ENCODE results near the gene THEMIS.
"Not testable (repeated sequence)": the region's sequence is repeated elsewhere in the genome, so short reads cannot be mapped to it uniquely, and the experiment has no call there.

DNA sequence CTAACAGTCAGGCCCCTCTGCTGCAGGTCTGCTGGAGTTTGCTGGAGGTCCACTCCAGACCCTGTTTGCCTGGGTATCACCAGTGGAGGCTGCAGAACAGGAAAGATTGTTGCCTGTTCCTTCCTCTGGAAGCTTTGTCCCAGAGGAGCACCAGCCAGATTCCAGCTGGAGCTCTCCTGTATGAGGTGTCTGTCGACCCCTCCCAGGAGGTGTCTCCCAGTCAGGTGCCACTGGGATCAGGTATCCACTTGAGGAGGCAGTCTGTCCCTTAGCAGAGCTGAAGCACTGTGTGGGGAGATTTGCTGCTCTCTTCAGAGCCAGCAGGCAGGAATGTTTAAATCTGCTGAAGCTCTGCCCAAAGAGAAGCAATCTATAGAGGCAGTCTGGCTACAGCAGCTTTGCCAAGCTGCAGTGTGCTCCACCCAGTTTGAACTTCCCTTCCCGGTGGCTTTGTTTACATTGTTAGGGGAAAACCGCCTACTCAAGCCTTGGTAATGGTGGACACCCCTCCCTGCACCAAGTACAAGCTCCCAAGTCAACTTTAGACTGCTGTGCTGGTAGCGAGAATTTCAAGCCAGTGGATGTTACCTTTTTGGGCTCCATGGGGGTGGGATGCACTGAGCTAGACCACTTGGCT, 119.1 kb downstream of the THEMIS start:
- TF ChIP-seq, protein P1, sequence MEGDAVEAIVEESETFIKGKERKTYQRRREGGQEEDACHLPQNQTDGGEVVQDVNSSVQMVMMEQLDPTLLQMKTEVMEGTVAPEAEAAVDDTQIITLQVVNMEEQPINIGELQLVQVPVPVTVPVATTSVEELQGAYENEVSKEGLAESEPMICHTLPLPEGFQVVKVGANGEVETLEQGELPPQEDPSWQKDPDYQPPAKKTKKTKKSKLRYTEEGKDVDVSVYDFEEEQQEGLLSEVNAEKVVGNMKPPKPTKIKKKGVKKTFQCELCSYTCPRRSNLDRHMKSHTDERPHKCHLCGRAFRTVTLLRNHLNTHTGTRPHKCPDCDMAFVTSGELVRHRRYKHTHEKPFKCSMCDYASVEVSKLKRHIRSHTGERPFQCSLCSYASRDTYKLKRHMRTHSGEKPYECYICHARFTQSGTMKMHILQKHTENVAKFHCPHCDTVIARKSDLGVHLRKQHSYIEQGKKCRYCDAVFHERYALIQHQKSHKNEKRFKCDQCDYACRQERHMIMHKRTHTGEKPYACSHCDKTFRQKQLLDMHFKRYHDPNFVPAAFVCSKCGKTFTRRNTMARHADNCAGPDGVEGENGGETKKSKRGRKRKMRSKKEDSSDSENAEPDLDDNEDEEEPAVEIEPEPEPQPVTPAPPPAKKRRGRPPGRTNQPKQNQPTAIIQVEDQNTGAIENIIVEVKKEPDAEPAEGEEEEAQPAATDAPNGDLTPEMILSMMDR (conservative IDR thresholded peaks at IDR 0.05; ENCODE audit: low read depth, low read length), result not testable (repeated sequence)
- TF ChIP-seq CHD1 (IDR thresholded peaks at IDR 0.05; ENCODE audit: low read depth, low read length); POLR2A (IDR thresholded peaks at IDR 0.05; ENCODE audit: low read depth, low read length); MAZ (IDR thresholded peaks at IDR 0.05; ENCODE audit: borderline replicate concordance, low read depth, low read length); FOS (IDR thresholded peaks at IDR 0.05; ENCODE audit: low read depth, low read length); BHLHE40 (IDR thresholded peaks at IDR 0.05; ENCODE audit: low read depth, low read length); SMC3 (IDR thresholded peaks at IDR 0.05; ENCODE audit: low read depth, low read length); MXI1 (IDR thresholded peaks at IDR 0.05; ENCODE audit: borderline replicate concordance, low read depth, low read length): not testable (repeated sequence)

Measured in IMR-90 (cell line).